Germinal center (tissue), 1 donor: Measurements from ENCODE around the gene HOXB4.
"Not testable (repeated sequence)": the region's sequence is repeated elsewhere in the genome, so short reads cannot be mapped to it uniquely, and the experiment has no call there.

Experiments
- DNase-seq: peaks from one replicate; pipeline ENCODE4 v3.0.0; 2012; ENCODE audit warnings: mixed read lengths, low spot score

HOXB4 gene

DNA sequence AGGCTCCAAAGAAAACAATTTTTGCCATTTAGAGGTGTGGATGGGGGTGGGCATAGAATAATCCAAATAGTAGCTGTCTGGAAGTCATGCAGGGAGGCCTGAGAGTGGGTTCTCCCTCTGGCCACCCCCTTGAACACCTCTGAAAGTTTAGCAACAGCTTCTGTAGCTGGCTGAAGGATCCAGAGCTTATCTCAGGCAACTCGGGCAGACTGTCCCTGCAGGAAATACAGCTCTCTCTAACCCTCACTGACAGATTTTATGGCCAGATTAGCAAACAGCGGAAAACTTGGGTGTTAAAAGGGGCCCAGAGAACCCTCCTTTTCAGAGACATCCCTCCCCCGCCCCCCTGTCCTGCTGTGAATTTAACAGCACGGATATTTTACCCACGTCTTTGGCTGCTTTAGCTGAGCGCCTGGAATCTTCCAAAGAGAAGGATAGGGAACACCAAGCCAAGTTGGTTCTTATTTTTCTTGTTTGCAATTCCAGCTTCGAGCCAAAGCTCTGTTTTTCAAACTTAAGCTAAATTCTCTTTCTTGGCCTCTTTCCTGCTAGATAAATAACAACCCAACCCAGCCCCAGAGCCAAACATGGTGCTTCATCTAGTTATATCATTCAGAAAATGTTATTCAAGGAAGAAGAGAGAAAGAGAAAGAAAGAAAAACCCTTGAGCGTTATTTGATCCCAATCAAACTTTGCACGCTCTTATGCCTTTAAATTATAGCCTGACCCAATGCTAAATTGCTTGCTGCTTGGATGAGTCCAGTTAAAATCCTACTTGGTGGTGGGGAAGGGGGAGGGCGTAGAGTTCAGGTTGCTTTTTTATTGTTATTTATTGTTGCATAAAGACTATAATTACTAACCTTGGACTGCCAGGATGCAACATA is 31.0 kb downstream of the HOXB4 start:
- no peak for DNase-seq

DNA sequence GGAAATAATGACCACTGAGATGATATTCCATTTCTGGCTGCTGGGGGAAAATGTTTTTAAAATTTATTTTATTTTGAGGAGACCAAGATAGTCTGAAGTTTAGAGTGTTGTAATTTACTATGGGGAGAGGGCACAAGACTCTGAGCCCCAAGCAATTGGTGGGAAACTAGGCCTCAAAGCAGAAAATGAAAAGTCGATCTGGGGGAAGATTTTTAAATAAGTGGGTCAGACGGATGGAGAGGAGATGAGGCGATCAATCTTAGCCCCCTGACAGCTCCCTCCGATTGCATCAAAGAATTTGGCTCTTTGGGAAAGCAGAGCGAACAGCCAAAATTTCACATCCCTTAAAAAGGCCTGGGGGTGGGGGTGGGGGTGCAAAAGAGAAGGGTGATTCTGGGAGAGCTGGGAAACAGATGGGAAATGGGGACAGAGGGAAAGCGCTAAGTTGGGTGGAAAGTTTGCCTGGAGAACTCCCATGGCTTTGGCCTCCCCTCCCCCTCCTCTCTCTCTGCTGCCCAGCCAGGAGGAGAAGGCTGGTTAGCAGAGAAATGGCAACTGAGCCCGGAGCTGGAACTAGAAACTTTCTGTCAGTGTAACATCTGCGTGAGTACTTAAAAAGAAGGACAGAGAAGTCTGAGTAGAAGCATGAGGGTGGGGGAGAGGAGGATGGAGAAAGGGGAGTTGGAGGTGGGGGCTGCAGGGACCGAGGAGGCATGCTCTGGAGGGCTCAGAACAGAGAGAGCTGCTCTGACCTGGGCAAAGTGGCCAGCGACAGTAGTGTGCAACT is 31.8 kb downstream of the HOXB4 start:
- DNase-seq = no peak

DNA sequence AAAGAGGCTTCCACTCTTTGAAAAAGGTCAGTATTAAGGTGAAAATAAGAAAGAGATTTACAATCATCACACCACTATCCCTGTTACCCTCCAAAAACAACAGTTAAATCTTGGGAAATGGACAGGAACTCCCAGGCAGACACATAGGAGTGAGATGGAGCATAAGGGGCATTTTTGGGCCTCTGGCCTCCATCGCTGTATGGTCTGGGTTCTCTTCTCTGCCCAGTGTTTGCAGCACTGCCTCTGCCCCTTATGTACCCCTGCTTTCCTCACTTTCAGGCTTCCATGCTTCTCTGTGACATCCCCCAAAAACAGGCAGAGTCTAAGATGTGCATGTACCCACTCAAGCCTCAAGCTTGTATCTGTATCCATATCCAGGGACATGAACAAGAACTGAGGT is 32.6 kb downstream of the HOXB4 start:
- DNase-seq = no peak

DNA sequence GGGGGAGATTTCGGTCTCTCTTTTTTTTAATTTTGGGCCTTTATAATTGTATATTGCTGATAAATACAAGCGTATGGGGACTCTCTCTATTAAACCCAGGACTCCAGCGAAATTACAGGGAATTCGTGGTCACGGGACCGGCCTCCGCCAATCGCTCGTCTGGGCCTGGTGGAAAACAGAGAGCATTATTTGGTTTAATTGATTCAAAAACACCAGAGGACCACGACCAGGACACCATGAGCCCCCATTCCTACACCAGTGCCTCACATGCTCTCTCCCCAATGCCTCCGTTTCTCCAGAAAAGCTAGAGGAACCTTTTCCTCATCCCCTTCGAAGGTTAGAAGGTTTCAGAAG is 33.2 kb downstream of the HOXB4 start, which contains the start of gene HOXB2:
Gene HOXB2, minus strand, starts transcription at position 88 of the 354 bp plus-strand sequence. CDS start 198 bp downstream, outside the sequence.
- no peak for DNase-seq

DNA sequence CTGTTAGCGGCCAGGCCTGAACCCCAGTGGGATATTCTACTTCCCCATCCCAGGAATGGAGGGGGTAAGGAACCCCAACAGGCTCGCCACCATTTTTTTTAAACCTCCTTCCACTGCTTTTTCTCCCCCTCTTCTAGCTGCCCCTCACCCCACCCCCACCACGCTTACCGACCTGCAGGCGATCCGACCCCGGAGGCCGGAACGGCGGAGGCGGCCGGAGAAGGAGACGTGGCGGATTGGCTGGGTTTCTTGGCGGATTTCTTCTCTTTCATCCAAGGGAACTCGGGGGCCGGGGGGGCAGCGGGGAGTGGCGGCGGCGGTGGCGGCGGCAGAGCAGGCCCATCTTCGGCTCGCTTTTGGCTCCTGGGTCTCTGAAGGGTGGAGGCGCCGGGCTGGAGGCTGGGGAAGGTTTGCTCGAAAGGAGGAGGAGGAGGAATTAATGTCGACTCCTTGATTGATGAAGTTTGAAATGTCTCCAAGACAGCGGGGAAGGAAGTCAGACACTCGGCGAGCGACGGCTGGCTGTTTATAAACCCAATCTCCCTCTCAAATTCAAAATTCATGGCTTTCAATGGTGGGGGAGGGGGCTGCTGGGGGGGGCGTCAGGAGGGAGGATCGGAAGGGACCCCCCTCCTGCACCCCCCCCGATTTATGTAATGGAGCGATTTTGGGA is 33.7 kb downstream of the HOXB4 start:
- no peak for DNase-seq

DNA sequence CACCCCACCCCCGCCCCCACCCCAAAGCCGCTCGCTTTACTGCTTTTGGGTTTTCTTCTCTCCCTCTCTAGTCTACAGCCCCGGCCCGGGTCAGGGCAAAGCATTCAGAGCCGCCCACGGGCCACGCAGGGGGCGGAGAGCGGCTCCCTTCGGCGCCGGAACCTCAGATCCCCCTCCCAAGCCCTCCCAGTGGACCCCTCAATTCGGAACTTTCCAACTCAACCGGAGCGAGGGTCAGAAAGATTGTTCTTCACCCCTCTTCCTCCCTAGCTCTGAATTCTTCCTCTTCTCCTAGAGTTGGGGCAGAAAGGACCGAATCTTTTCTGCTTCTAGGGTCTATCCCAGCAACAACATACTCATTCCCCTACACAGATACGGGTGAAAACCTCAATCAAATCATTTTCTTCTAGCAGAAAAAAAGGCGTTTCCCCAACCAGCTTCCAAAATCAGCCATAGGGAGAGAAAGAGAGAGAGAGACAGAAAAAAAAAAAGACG is 34.2 kb downstream of the HOXB4 start:
- DNase-seq = no peak

DNA sequence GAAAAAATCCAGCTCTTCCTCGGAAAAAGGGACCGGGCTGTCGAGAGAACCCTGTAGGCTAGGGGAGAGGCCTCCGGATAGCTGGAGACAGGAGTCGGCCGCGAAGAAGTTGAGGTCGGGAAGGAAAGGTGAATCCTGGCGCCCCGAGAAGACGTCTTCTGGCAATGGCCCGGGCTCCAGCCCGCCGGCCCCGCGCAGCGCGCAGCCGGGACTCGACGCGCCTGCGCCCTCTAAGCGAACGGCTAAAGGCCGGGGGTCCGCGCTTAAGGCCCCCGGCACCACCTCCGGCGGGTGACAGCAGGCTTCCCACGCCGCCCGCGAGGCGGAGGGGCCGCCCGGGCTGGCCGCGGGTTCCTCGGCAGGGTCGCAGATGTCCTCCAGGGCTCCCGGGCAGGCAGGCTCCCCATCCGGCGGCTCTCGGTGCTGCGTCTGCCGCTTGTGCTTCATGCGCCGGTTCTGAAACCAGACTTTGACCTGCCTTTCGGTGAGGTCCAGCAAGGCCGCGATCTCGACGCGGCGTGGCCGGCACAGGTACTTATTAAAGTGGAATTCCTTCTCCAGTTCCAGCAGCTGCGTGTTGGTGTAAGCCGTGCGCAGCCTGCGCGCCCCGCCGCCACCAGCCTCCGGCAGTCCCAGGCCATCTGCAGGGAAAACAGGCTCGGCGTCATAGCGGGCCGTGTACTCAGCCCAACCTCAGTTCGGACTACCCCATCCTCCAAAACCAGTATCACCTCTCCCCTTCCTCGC is 34.9 kb downstream of the HOXB4 start:
- DNase-seq = peak; percentile 63

DNA sequence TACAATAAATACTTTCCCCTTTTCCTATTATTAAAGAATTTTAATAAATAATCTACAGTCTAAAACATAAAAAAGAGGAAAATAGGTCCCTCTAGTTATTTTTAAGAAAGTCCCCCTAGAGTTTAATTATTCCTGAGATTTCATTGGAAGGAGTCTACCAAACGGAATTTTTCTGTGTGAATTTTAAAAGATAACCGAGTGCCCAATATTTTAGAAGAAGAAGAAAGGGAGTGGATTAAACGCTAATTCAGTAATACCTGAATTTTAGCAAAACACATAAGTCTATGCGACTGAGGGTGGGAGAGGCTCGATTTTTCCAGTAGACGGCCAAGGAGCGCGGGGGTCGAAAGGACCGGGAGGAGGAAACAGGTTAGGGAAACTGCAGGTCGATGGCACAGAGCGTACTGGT is 35.4 kb downstream of the HOXB4 start:
- DNase-seq = no peak

DNA sequence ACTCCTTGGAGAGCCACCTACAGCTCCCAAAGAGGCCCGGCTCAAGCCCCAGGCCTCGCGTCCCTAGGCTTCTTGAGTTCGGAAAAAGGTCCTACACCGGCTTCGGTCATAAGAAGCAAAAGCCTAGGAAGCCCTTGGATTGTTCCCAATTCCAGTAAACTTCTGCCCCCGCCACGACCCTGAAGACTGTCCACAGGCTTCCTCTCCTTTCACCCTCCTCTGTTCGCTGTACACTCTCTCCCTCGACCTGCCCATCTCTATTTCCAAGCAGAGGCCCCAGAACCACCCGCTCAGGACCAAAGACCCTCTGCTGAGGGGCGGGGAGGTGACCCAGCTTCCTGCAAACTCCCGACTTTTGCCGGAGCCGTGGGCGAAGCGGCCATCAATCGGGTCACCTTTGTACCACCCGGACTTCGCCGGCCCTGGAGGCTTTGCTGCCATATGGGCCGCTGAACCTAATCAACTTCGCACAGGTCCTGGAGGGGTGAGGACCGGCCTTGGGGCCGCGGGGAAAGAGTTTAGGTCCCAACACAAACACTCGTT is 36.0 kb downstream of the HOXB4 start:
- DNase-seq = no peak

DNA sequence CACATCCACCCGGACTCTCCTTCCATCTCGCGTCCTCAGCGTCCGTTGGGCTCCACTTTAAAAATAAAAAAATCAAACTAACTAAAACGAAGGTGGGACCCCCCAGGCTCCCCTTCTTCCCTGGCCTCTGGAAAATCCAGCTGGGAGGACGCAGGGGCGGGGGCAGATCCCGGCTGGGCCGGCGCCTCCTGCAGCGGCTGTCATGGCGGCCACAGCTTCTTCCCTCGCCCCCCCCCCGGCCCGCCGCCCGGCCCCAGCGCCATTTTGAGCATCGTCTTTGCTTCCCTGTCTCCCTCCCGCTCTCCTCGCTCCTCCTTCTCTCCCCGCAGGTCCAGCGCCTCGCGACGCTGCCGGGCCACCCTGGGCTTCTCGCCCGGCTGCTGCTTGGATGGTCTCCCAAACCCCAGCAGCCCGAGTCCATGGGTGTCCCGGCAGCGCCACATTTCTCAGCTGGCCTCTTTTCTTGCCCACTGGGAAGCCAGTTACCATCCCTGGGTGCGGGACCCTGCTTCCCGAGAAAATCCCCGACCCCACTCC is 36.5 kb downstream of the HOXB4 start:
- peak; percentile 47 for DNase-seq

DNA sequence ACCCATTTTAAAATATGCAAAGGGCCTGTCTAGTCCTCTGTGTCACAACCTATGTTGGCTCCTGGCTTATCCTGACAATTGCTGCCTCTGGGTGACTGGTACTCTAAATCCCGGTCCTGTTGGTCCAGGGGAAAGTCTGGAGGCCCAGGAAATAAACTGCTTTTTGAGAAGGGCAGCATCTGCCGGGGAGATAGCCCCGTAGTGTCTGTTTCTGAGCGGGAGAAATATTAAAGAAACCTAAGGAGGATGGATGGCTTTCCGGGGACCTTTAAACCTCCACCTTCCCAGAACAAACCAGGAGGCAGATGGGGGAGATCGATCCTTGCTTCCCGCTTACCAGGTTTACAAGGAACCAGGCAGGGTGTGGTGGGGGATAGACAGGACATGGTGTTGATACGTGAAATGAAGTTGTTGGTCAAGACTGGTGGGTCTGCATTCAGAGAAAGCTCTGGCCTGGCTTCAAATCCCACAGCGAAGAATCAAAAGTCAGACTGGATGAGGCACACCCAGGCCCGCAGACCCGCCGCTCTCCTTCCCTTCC is 37.0 kb downstream of the HOXB4 start:
- DNase-seq = no peak

DNA sequence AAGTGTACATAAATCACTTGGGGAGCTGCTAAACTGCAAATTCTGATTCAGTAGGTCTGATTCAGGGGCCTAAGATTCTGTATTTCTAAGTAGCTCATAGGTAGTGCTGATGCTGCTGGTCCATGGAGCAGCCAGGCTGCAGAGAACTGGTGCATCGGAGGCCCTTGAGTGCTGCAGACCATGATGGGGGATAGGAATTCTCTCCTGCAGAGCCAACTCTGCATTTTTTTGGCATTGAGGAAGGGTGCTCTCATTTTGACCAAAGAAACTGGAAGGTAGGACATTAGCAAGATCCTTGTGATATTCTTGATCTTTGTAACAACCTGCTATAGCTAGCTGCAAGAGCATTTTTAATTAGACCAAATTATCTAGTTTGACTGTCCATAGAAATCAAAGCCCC is 37.9 kb downstream of the HOXB4 start:
- no peak for DNase-seq

DNA sequence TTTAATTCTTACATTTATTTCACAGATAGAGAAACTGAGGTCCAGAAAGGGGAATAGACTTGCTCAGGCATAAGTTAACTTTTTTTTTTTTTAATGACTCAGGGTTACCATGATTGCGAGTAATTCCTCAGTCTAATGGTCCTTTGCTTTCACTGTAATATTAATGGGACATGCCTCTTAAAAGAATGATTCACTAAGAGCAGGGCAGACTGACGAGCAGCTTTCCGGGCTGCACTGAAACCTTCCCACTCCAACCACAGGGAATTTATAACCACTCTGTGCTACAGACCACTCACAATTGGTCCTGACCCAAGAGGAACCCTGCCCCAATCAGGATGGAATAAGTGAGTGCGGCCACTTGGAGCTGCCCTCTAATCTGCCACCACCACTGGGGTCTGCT is 39.0 kb downstream of the HOXB4 start:
- no peak for DNase-seq

DNA sequence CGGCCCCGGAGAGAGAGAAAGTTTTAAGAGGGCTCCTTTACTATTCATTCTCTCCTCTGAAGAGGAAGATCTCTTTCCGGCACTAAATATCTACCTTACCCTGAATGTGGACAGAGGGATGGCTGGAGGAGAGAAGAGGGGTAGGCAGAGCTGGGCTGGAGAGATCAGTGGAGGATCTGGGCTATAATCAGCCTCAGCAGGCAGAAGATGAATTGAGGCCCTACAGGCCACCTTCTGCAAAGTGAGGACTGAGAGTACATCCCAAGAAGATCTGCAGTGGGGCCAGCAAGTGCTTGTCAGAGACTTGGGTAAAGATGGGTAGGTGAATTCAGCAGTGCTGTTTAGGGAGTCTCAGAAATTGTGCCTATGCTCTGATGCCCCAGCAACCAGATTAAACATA is 40.8 kb downstream of the HOXB4 start:
- DNase-seq = no peak

DNA sequence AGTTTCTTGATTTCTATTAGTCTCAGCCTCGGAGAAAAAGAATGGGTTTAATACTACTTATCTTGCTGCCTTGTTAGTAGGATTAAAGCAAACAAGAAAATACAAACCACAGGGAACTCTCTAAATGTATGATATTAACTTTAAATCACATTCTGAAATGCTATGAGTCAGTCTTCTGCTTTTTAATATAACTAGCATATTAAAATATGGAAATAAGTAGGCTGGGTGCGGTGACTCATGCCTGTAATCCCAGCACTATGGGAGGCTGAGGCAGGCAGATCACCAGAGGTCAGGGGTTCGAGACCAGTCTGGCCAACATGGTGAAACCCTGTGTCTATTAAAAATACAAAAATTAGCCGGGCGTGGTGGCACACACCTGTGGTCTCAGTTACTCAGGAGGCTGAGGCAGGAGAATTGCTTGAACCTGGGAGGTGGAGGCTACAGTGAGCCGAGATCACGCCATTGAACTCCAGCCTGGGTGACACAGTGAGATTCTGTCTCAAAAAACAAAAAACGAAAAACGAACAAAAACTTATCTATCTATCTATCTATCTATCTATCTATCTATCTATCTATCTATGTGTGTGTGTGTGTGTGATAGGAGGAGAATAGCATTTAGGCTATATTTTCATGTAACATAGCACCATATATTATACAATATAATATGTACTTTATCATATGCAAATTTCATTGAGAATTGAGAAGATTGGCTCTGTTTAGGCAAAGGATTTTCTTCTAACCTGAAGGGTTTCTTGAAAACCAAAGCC is 42.2 kb downstream of the HOXB4 start:
- DNase-seq = not testable (repeated sequence)

DNA sequence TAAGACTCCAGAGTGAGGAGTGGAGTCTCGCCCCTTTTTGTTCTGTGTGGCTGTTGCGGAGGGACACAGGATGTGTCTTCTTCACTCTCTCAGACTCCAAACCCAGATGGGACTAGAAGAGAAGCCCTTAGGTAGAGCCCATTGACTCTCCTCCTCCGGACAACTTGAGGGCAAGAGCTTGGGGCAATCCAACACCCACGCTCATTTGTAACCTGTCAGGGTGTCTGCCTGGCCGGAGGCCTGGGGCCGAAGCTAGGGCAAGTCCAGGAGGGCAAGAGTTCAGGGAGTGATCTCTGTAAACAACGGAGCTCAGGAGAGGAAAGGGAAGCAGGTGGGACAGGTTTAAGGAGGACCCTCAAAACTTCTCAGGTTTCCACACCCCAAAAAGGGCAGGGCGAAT is 45.9 kb downstream of the HOXB4 start:
- DNase-seq = no peak

DNA sequence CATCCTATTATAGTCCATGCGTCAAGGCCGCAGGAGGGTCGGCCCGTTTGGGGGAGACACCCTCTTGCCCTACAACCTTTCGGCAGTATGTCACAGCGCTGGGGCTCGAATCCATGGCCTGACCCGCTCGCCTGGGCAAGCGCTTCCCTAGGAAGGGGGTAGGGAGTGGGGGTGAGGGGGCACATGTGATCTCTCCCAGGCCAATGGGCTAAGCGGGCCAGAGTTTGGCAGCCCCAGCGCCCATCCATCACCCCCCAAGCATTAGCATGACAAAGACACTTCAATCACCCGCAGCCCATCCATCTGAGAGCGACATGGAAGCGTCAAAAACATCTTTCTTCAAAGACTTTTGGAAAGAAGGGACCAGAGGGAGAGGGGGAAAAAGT is 47.3 kb downstream of the HOXB4 start, which contains the start of gene HOXB1:
Gene HOXB1, minus strand, starts transcription at position 125 of the 386 bp plus-strand sequence. Its CDS starts 107 bp downstream, at position 18.
- DNase-seq = no peak

DNA sequence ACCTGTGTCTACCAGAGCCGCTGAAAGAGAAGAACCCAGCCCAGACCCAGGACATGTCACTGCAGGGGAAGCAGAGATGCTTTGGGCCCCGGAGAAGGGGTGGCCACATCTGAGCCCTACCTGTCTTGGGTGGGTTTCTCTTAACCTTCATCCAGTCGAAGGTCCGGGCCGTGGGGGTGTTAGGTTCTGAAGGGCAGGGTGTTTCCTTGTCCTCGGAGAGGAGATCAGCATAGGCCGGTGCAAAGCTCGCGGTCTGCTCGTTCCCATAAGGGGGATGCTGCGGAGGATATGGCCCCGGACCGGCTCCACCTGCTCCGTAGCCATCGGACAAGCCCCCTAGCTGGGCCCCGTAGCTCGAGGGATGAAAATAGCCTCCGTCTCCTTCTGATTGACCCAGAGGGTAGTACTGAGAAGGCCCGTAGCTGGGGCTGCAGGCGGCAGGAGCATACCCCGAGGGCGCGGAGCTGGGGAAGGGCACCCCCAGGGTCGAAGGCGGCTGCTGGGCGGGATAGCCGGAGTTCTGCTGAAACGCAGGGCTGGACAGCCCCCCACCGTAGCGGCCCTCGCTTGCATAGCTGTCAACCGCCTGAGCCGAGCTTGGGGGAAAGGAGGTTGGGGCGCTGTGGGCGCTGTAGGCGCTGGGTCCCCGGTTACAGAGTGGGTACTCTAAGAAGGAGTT is 47.8 kb downstream of the HOXB4 start:
- no peak for DNase-seq

DNA sequence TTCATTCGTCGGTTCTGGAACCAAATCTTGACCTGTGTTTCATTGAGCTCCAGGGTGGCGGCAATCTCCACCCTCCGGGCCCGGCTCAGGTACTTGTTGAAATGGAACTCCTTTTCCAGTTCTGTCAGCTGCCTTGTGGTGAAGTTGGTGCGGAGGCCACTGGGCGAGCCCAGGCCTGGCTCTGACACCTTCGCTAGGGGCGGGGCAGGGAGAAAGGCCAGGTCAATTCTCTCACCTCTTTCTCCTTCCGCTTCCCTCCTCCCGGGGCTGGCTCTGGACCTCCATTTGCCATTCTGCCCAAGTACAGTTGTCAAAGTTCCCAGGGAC is 48.5 kb downstream of the HOXB4 start:
- no peak for DNase-seq
